Measurements from ENCODE around the gene FXYD1.

GRCh38 chr19:35127871-35128270, 10.8 kb upstream of the FXYD1 start:
- TF ChIP-seq REST (IDR thresholded peaks at IDR 0.05; ENCODE audit: low read depth) (no peak), EP300 (IDR thresholded peaks at IDR 0.05; ENCODE audit: borderline replicate concordance) (no peak)
